Measurements from ENCODE around the gene GIMAP8. TPM values are rescaled to one million over a fixed set of nuclear protein-coding genes. Genes with fewer than 3 reads are reported as not detected.

The GIMAP8 gene
- polyA plus RNA-seq, 1 of the 3 experiments (the other 2 are of a cell fraction) = not detected

DNA sequence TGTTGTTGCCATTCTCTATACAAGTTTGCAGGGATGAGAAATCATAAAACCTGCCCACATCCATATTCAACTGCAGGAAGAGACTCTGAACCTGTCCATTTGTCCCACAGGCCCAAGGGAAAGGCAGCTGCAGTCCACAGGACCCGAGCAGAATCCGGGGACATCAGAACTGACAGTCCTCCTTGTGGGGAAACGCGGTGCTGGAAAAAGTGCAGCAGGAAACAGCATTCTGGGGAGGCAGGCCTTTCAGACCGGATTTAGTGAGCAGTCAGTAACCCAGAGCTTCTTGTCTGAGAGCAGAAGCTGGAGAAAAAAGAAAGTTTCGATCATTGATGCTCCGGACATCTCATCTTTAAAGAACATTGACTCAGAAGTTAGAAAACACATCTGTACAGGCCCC is 23.5 kb downstream of the GIMAP8 start:
- Histone ChIP-seq H3K9ac (no peak overlapping the region), H3K36me3 (replicated peaks in 1 of 2; ENCODE audit: control insufficient read depth in 1 of 2, insufficient read depth in 2 of 2, low read length in 1 of 2) (no peaks in the 10 kb centered on the region), H3K79me2 (ENCODE audit: insufficient read depth) (no peaks in the 10 kb centered on the region), H2AFZ (ENCODE audit: low read depth) (no peak overlapping the region), H4K20me1 (ENCODE audit: insufficient read depth) (no peaks in the 10 kb centered on the region), H3K4me3 (ENCODE audit: low read depth in 2 of 2, low read length in 1 of 2) (no peak overlapping the region), H3K9me2 (no peaks in the 10 kb centered on the region), H3F3A (replicated peaks; ENCODE audit: insufficient read depth) (no peaks in the 10 kb centered on the region), H3K27me3 (ENCODE audit: insufficient read depth) (peaks cover 40% of the 10 kb centered on the region), H3K4me1 (ENCODE audit: control insufficient read depth in 1 of 2, insufficient read depth in 2 of 2, low read depth in 1 of 2, low read length in 1 of 2) (no peaks in the 10 kb centered on the region), H3K9me3 (no peaks in the 10 kb centered on the region), H3K27ac (ENCODE audit: low read depth in 2 of 2, low read length in 1 of 2) (no peak overlapping the region), H3K4me2 (no peak overlapping the region)
- WGBS (ENCODE audit: low lambda C conversion rate) = 4% methylated on average over 7 of the region's 7 CpGs
- CTCF ChIA-PET = interaction anchor here (1.3 to 1.5 kb wide), 2 partner anchors 10 to 25 kb away, joined by 3 to 6 read pairs; no protein-coding TSS in a partner anchor
- POLR2A ChIA-PET = no interaction called here
- TF ChIP-seq, protein P1, sequence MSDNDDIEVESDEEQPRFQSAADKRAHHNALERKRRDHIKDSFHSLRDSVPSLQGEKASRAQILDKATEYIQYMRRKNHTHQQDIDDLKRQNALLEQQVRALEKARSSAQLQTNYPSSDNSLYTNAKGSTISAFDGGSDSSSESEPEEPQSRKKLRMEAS (IDR thresholded peaks at IDR 0.05; ENCODE audit: low read depth) = no peak
- TF ChIP-seq TEAD4 (IDR thresholded peaks at IDR 0.05; ENCODE audit: borderline replicate concordance, insufficient read depth) (no peak), FOXM1 (IDR thresholded peaks at IDR 0.05; ENCODE audit: low read depth) (no peak), GABPA (IDR thresholded peaks at IDR 0.05; ENCODE audit: low read depth) (no peak), RFX5 (IDR thresholded peaks at IDR 0.05; ENCODE audit: low read length) (no peak), NFIC (IDR thresholded peaks at IDR 0.05; ENCODE audit: borderline replicate concordance) (no peak), JUND (IDR thresholded peaks at IDR 0.05) (no peak), MEF2A (IDR thresholded peaks at IDR 0.05; ENCODE audit: borderline replicate concordance, low read depth) (no peak), RAD21 (IDR thresholded peaks at IDR 0.05; ENCODE audit: low read length) (no peak)
- TF ChIP-seq, protein P2, sequence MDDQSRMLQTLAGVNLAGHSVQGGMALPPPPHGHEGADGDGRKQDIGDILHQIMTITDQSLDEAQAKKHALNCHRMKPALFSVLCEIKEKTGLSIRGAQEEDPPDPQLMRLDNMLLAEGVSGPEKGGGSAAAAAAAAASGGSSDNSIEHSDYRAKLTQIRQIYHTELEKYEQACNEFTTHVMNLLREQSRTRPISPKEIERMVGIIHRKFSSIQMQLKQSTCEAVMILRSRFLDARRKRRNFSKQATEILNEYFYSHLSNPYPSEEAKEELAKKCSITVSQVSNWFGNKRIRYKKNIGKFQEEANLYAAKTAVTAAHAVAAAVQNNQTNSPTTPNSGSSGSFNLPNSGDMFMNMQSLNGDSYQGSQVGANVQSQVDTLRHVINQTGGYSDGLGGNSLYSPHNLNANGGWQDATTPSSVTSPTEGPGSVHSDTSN (IDR thresholded peaks at IDR 0.05) = no peak
- TF ChIP-seq, protein P3, sequence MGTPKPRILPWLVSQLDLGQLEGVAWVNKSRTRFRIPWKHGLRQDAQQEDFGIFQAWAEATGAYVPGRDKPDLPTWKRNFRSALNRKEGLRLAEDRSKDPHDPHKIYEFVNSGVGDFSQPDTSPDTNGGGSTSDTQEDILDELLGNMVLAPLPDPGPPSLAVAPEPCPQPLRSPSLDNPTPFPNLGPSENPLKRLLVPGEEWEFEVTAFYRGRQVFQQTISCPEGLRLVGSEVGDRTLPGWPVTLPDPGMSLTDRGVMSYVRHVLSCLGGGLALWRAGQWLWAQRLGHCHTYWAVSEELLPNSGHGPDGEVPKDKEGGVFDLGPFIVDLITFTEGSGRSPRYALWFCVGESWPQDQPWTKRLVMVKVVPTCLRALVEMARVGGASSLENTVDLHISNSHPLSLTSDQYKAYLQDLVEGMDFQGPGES (IDR thresholded peaks at IDR 0.05; ENCODE audit: low read depth, low read length) = no peak
- DNase-seq = no peak

DNA sequence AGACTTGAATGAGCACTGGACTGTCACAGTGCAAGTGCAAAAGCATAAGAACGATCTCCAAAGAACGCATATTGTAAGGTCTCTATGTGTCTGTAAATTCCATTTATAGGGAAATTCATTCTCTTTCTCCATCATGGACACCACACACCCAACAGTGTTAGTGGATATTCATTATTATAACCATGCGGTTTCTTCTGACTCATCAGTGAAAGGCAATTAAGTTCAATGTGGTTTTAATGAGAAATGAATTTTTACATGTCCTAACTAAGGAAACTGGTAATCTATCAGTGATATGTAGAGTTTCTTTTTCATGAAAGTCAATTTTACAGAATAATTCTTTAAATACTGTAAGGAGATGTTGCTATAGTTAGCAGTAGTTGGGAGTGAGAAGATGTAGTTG is 25.9 kb downstream of the GIMAP8 start:
- no peaks in the 10 kb centered on the region for H3K9me3 ChIP-seq
- H2AFZ ChIP-seq (ENCODE audit: low read depth) = no peak overlapping the region
- TF ChIP-seq, protein P4, sequence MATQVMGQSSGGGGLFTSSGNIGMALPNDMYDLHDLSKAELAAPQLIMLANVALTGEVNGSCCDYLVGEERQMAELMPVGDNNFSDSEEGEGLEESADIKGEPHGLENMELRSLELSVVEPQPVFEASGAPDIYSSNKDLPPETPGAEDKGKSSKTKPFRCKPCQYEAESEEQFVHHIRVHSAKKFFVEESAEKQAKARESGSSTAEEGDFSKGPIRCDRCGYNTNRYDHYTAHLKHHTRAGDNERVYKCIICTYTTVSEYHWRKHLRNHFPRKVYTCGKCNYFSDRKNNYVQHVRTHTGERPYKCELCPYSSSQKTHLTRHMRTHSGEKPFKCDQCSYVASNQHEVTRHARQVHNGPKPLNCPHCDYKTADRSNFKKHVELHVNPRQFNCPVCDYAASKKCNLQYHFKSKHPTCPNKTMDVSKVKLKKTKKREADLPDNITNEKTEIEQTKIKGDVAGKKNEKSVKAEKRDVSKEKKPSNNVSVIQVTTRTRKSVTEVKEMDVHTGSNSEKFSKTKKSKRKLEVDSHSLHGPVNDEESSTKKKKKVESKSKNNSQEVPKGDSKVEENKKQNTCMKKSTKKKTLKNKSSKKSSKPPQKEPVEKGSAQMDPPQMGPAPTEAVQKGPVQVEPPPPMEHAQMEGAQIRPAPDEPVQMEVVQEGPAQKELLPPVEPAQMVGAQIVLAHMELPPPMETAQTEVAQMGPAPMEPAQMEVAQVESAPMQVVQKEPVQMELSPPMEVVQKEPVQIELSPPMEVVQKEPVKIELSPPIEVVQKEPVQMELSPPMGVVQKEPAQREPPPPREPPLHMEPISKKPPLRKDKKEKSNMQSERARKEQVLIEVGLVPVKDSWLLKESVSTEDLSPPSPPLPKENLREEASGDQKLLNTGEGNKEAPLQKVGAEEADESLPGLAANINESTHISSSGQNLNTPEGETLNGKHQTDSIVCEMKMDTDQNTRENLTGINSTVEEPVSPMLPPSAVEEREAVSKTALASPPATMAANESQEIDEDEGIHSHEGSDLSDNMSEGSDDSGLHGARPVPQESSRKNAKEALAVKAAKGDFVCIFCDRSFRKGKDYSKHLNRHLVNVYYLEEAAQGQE (IDR thresholded peaks at IDR 0.05; ENCODE audit: low read depth, low read length) = no peak
- no peak for TF ChIP-seq EP300 (IDR thresholded peaks at IDR 0.05; ENCODE audit: borderline replicate concordance in 1 of 2, low read depth in 1 of 2, low read length in 1 of 2)
- TF ChIP-seq, protein P1 (IDR thresholded peaks at IDR 0.05; ENCODE audit: low read depth) = no peak
- no peak overlapping the region for H3K9ac ChIP-seq
- WGBS (ENCODE audit: low lambda C conversion rate) = 29% methylated on average over 3 of the region's 3 CpGs
- no peaks in the 10 kb centered on the region for H3K4me1 ChIP-seq (ENCODE audit: control insufficient read depth in 1 of 2, insufficient read depth in 2 of 2, low read depth in 1 of 2, low read length in 1 of 2)
- ChIA-PET POLR2A (no interaction called here), CTCF (interaction anchor here (1.0 to 1.3 kb wide), 2 partner anchors 10 to 27 kb away, joined by 3 read pairs; no protein-coding TSS in a partner anchor)
- H3K36me3 ChIP-seq (replicated peaks in 1 of 2; ENCODE audit: control insufficient read depth in 1 of 2, insufficient read depth in 2 of 2, low read length in 1 of 2) = no peaks in the 10 kb centered on the region
- no peak overlapping the region for H3K27ac ChIP-seq (ENCODE audit: low read depth in 2 of 2, low read length in 1 of 2)
- no peak for DNase-seq
- no peak overlapping the region for H3K4me2 ChIP-seq
- H3F3A ChIP-seq (replicated peaks; ENCODE audit: insufficient read depth) = no peaks in the 10 kb centered on the region
- H3K4me3 ChIP-seq (ENCODE audit: low read depth in 2 of 2, low read length in 1 of 2) = no peak overlapping the region
- H3K9me2 ChIP-seq = no peaks in the 10 kb centered on the region
- H3K27me3 ChIP-seq (ENCODE audit: insufficient read depth) = peaks cover 55% of the 10 kb centered on the region
- H3K79me2 ChIP-seq (ENCODE audit: insufficient read depth) = no peaks in the 10 kb centered on the region
- no peaks in the 10 kb centered on the region for H4K20me1 ChIP-seq (ENCODE audit: insufficient read depth)
